NT2/D1 (cell line): ENCODE data around the gene SKIDA1.
"Not testable (repeated sequence)": the region's sequence is repeated elsewhere in the genome, so short reads cannot be mapped to it uniquely, and the experiment has no call there.

Experiments used
- YY1 ChIP-seq: IDR thresholded peaks from 2 replicates; pipeline ENCODE4 v1.6.1; 2011; ENCODE audit not compliant: insufficient read length, insufficient read depth
- ZNF274 ChIP-seq: IDR thresholded peaks from 2 replicates; pipeline ENCODE4 v1.6.1; 2011; ENCODE audit warnings: mild to moderate bottlenecking, low read depth, low read length

GRCh38 chr10:21574514-21574913, 49.0 kb upstream of the SKIDA1 start:
- TF ChIP-seq ZNF274, YY1: not testable (repeated sequence)
